Measurements from ENCODE around the gene LRRC7. TPM values are rescaled to one million over a fixed set of nuclear protein-coding genes. Genes with fewer than 3 reads are reported as not detected.

The LRRC7 gene
- total and polyA plus RNA-seq, 2 experiments from 2014 or later, result 0.99 to 1.8 TPM

DNA sequence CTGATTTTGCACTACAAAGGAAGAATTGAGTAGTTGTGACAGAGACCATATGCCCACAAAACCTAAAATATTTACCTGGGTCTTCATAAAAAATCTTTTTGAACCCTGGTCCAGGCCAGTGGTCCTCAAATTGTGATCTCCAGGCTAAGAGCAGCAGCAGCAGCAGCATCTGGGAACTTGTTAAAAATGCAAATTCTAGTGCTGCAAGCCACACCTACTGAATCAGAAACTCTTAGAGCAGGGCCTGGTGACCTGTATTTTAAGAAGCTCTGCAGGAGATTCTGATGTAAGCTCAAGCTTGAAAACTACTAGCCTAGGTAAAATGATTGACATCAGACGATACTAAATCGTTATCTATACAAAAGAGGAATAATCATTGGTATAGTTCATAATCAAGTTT is 112.2 kb downstream of the LRRC7 start:
- no peak overlapping the region for H3K27ac ChIP-seq
- no peaks in the 10 kb centered on the region for H4K20me1 ChIP-seq (ENCODE audit: insufficient read depth, poor library complexity, severe bottlenecking)
- H3K9me2 ChIP-seq (replicated peaks; ENCODE audit: insufficient read depth), result no peaks in the 10 kb centered on the region
- H3K9me3 ChIP-seq (ENCODE audit: low read depth), result no peaks in the 10 kb centered on the region
- H3K4me1 ChIP-seq (ENCODE audit: insufficient read depth), result no peaks in the 10 kb centered on the region
- no peaks in the 10 kb centered on the region for H3K36me3 ChIP-seq (replicated peaks; ENCODE audit: insufficient read depth, low read depth)
- DNase-seq (ENCODE audit: low spot score), result no peak
- no peak for TF ChIP-seq EZH2 (IDR thresholded peaks at IDR 0.05; ENCODE audit: borderline replicate concordance)
- no peak for TF ChIP-seq EZH2phosphoT487 (IDR thresholded peaks at IDR 0.05; ENCODE audit: low read depth, severe bottlenecking, unreplicated experiment)
- TF ChIP-seq, protein P1, sequence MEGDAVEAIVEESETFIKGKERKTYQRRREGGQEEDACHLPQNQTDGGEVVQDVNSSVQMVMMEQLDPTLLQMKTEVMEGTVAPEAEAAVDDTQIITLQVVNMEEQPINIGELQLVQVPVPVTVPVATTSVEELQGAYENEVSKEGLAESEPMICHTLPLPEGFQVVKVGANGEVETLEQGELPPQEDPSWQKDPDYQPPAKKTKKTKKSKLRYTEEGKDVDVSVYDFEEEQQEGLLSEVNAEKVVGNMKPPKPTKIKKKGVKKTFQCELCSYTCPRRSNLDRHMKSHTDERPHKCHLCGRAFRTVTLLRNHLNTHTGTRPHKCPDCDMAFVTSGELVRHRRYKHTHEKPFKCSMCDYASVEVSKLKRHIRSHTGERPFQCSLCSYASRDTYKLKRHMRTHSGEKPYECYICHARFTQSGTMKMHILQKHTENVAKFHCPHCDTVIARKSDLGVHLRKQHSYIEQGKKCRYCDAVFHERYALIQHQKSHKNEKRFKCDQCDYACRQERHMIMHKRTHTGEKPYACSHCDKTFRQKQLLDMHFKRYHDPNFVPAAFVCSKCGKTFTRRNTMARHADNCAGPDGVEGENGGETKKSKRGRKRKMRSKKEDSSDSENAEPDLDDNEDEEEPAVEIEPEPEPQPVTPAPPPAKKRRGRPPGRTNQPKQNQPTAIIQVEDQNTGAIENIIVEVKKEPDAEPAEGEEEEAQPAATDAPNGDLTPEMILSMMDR (IDR thresholded peaks at IDR 0.05; ENCODE audit: poor library complexity), result no peak
- no peaks in the 10 kb centered on the region for H3K79me2 ChIP-seq
- H3K4me2 ChIP-seq, result no peak overlapping the region
- H3K27me3 ChIP-seq, result no peaks in the 10 kb centered on the region
- H3K4me3 ChIP-seq, result no peak overlapping the region
- WGBS (ENCODE audit: low lambda C conversion rate, missing lambda C conversion rate), result 96% methylated on average over 2 of the region's 2 CpGs
- H2AFZ ChIP-seq, result no peak overlapping the region

DNA sequence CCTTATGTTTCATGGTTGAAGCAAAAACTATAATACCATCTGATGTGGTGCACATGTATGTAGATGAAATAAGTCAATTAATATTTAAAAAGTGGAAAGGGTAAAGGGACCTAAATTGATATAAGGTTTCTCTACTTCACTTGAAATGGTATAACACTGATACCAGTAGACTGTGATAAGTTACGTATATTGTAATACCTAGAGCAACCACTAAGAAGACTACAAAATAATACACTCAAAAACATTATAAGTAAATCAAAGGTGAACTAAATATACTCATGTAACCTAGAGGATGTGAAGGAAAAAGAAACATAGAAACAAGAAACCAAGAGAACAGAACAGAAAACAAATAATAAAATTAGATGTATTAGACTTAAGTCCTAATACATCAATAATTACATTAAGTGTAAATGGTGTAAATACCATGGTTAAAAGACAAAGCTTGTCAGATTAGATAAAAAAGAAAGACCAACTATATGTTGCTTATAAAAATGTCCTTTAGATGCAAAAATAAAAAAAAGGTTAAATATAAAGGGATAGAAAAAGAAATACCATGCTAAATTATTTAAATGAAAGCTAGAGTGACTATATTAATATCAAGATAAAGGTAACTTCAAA is 118.8 kb downstream of the LRRC7 start:
- H2AFZ ChIP-seq, result no peak overlapping the region
- TF ChIP-seq EZH2 (IDR thresholded peaks at IDR 0.05; ENCODE audit: borderline replicate concordance), result no peak
- TF ChIP-seq, protein P1 (IDR thresholded peaks at IDR 0.05; ENCODE audit: poor library complexity), result no peak
- no peak for TF ChIP-seq EZH2phosphoT487 (IDR thresholded peaks at IDR 0.05; ENCODE audit: low read depth, severe bottlenecking, unreplicated experiment)
- no peak overlapping the region for H3K27ac ChIP-seq
- H3K36me3 ChIP-seq (replicated peaks; ENCODE audit: insufficient read depth, low read depth), result no peaks in the 10 kb centered on the region
- WGBS (ENCODE audit: low lambda C conversion rate, missing lambda C conversion rate), result 96% methylated on average over 1 of the region's 1 CpG
- no peak overlapping the region for H3K4me2 ChIP-seq
- H3K9me2 ChIP-seq (replicated peaks; ENCODE audit: insufficient read depth), result peaks cover 4% of the 10 kb centered on the region
- H3K4me3 ChIP-seq, result no peak overlapping the region
- H3K4me1 ChIP-seq (ENCODE audit: insufficient read depth), result no peaks in the 10 kb centered on the region
- no peaks in the 10 kb centered on the region for H4K20me1 ChIP-seq (ENCODE audit: insufficient read depth, poor library complexity, severe bottlenecking)
- no peaks in the 10 kb centered on the region for H3K9me3 ChIP-seq (ENCODE audit: low read depth)
- H3K79me2 ChIP-seq, result no peaks in the 10 kb centered on the region
- DNase-seq (ENCODE audit: low spot score), result no peak
- H3K27me3 ChIP-seq, result no peaks in the 10 kb centered on the region

DNA sequence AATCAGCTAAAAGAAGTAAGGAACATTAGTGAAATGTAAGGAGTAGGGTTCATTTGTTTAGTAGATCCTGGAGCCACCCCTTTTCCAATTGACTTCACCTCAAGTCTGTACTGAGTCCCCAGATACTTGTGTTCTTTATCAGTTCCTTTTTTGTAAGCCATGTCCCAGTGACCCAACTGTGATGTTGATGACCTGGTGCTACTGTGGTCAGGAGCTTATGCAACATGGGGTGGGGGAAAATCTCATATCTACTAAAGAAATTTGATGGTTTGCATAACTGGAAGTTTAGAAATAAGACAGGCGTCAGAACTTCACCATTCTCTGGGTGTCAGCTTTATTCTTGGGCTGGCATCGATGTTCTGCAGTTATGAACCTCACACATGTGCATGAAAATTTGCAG is 120.5 kb downstream of the LRRC7 start:
- Histone ChIP-seq H3K27me3 (no peaks in the 10 kb centered on the region), H3K4me3 (no peak overlapping the region), H3K79me2 (no peaks in the 10 kb centered on the region), H3K9me2 (replicated peaks; ENCODE audit: insufficient read depth) (peaks cover 4% of the 10 kb centered on the region), H4K20me1 (ENCODE audit: insufficient read depth, poor library complexity, severe bottlenecking) (no peaks in the 10 kb centered on the region), H3K27ac (no peak overlapping the region), H3K4me1 (ENCODE audit: insufficient read depth) (no peaks in the 10 kb centered on the region), H3K36me3 (replicated peaks; ENCODE audit: insufficient read depth, low read depth) (no peaks in the 10 kb centered on the region), H3K4me2 (no peak overlapping the region), H2AFZ (no peak overlapping the region), H3K9me3 (ENCODE audit: low read depth) (no peaks in the 10 kb centered on the region)
- 67% methylated on average over 2 of the region's 2 CpGs for WGBS (ENCODE audit: low lambda C conversion rate, missing lambda C conversion rate)
- DNase-seq (ENCODE audit: low spot score), result no peak
- TF ChIP-seq, protein P1 (IDR thresholded peaks at IDR 0.05; ENCODE audit: poor library complexity), result no peak
- TF ChIP-seq EZH2 (IDR thresholded peaks at IDR 0.05; ENCODE audit: borderline replicate concordance), result no peak
- TF ChIP-seq EZH2phosphoT487 (IDR thresholded peaks at IDR 0.05; ENCODE audit: low read depth, severe bottlenecking, unreplicated experiment), result no peak
